Right atrium auricular region (tissue), 2 donors: ENCODE results near the gene ITGAV. TPM values are rescaled to one million over a fixed set of nuclear protein-coding genes. Genes with fewer than 3 reads are reported as not detected.

Experiments
- DNase-seq: peaks from one replicate; pipeline ENCODE4 v3.0.0-alpha.2; 2019; ENCODE audit warnings: low spot score
- H3K27ac ChIP-seq, 2 donors: fragments of 200-600 bp; sonication (generic); 1 replicate in 1 of 2; 2 replicates in 1 of 2; pipeline ENCODE4 v1.5.1; 2016 to 2019
- H3K27me3 ChIP-seq, 2 donors: fragments of 200-600 bp; sonication (generic); one replicate each; pipeline versions ENCODE4 v1.5.1 to v1.6.0; 2017 to 2019
- H3K36me3 ChIP-seq: fragments of 200-600 bp; sonication (generic); one replicate; pipeline ENCODE4 v1.5.1; 2016
- H3K4me1 ChIP-seq, 2 donors: fragments of 200-600 bp; sonication (generic); one replicate each; pipeline versions ENCODE4 v1.5.1 to v1.6.0; 2017 to 2019
- H3K4me3 ChIP-seq, 2 donors: fragments of 200-600 bp; sonication (generic); 1 replicate in 1 of 2; 2 replicates in 1 of 2; pipeline ENCODE4 v1.5.1; 2017 to 2019; ENCODE audit warnings: mild to moderate bottlenecking in 1 of 2, moderate library complexity in 1 of 2
- H3K9me3 ChIP-seq, 2 donors: fragments of 200-600 bp; sonication (generic); one replicate each; pipeline ENCODE4 v1.5.1; 2019
- total RNA-seq, 2 donors: library from RNA; depleted of rRNA; stranded (reverse); fragments of >200 nt; gene quantifications; one replicate each; pipeline ENCODE4 v1.1.0, GENCODE V29; 2016
- TF ChIP-seq, protein P1 (sequence below), 2 donors: fragments of 200-600 bp; sonication (generic); IDR thresholded peaks; one replicate each; pipeline ENCODE4 v1.5.1; 2019; ENCODE audit warnings: antibody characterized with exemption in 2 of 2

The ITGAV gene
- total RNA-seq: 100 to 1,000 TPM in 1 of 2 donors, 10 to 100 TPM in 1; 79.8 to 152 TPM

DNA sequence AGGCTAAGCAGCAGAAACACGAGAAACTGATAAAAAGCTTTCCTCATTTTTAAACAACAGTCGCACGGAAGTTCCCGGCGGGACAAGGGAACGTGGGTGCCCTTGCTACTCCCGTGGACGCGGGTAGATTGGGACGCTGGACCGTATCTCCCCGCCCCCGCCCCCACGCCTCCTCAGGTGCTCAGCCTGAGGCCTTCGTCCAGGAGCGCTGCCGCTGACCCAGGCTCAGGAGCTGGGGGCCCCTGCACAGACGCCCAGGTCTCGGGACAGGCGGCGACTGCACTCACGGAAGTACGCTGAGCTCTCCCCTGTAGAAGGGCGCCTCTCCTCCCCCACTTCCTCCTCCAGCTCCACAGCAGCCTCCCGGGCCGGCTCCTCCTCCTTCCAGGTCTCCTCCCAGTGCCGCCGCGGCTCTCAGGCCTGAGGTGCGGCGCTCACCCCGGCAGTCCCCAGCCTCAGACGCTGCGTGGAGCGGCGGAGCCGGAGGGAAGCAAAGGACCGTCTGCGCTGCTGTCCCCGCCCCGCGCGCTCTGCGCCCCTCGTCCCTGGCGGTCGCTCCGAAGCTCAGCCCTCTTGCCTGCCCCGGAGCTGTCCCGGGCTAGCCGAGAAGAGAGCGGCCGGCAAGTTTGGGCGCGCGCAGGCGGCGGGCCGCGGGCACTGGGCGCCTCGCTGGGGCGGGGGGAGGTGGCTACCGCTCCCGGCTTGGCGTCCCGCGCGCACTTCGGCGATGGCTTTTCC, at the start of gene ITGAV:
Gene ITGAV, plus strand, starts transcription at position 445 of the 738 bp plus-strand sequence. Its CDS starts 283 bp downstream, at position 728.
- TF ChIP-seq, protein P1, sequence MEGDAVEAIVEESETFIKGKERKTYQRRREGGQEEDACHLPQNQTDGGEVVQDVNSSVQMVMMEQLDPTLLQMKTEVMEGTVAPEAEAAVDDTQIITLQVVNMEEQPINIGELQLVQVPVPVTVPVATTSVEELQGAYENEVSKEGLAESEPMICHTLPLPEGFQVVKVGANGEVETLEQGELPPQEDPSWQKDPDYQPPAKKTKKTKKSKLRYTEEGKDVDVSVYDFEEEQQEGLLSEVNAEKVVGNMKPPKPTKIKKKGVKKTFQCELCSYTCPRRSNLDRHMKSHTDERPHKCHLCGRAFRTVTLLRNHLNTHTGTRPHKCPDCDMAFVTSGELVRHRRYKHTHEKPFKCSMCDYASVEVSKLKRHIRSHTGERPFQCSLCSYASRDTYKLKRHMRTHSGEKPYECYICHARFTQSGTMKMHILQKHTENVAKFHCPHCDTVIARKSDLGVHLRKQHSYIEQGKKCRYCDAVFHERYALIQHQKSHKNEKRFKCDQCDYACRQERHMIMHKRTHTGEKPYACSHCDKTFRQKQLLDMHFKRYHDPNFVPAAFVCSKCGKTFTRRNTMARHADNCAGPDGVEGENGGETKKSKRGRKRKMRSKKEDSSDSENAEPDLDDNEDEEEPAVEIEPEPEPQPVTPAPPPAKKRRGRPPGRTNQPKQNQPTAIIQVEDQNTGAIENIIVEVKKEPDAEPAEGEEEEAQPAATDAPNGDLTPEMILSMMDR (IDR thresholded peaks at IDR 0.05): peak in 1 of 2 donors; percentile 29
- H3K4me1 ChIP-seq: peaks cover 0 to 43% of the 10 kb centered on the region in 2 donors
- H3K9me3 ChIP-seq: no peaks in the 10 kb centered on the region
- no peaks in the 10 kb centered on the region for H3K36me3 ChIP-seq
- peak within 1 kb of the TSS; percentile 98 to 99 for H3K27ac ChIP-seq
- H3K4me3 ChIP-seq: peak within 1 kb of the TSS; percentile 79 to 81
- no peaks in the 10 kb centered on the region for H3K27me3 ChIP-seq
- peak; percentile 92 for DNase-seq

DNA sequence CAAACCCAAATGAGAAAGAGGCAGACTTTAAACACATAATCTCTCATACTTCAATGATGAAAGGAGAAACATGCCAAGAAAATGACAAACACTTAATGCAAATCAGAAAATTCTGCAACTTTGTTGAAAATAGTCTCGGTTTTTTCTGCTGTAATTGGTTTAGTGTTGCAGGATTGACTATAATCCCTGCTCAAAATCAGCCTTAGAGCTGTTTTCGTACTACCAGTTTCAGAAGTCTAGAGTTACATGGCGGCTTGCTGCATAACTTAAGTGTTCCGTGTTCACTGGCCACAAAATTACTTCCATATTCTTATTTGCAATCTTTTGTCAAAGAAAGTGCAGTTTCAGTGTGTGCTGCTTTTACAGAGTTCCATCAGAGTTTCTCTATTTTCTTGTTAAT, 48.9 kb upstream of the ITGAV start:
- DNase-seq: no peak
- Histone ChIP-seq H3K4me1 (peaks cover 2 to 13% of the 10 kb centered on the region in 2 donors), H3K36me3 (no peaks in the 10 kb centered on the region), H3K27ac (no peak overlapping the region), H3K27me3 (no peaks in the 10 kb centered on the region), H3K4me3 (no peak overlapping the region), H3K9me3 (no peaks in the 10 kb centered on the region)
- TF ChIP-seq, protein P1 (IDR thresholded peaks at IDR 0.05): no peak

DNA sequence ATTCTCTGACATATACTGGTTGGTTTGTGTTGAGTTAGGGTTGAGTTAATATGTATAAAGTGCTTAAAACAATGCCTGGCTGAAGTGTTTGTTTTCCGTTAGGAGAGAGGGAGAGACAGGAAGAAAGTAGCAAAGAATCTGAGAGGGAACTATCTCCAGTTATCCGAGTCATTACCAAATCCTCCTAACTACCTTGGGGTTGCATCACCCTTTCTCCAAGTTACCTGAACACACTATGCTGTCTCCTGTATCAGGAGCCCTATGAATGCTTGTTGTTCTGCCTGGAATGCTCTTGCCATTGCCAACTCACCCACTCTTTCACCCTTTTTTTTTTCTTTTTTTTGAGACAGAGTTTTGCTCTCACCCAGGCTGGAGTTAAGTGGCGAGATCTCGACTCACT, 47.9 kb upstream of the ITGAV start:
- H3K9me3 ChIP-seq: no peaks in the 10 kb centered on the region
- no peaks in the 10 kb centered on the region for H3K36me3 ChIP-seq
- H3K27me3 ChIP-seq: no peaks in the 10 kb centered on the region
- TF ChIP-seq, protein P1 (IDR thresholded peaks at IDR 0.05): no peak
- no peak overlapping the region for H3K4me3 ChIP-seq
- peaks cover 2 to 18% of the 10 kb centered on the region in 2 donors for H3K4me1 ChIP-seq
- H3K27ac ChIP-seq: no peak overlapping the region
- DNase-seq: no peak

DNA sequence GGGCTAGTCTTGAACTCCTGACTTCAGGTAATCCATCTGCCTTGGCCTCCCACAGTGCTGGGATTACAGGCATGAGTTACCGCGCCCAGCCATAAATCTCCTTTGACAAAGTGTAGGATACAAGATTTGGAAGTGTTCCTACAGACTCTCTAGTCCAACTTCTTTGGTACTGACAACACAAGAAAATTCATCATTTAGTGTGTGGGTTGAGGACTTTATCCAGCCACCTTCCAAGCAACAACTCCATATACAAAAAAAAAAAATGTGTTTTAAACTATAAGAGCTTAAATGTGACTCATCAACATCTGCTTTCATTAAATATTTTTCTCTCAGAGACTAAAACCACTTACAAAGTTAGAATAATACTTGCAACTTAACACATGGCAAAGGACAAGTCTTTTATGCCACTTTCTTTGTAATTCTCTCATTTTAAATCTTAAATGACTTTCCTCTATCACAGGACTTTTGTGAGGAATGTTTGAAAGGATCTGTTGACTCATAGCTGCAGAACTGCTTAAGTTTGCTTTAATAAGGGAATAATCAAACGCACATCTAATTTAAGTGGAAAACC, 46.2 kb upstream of the ITGAV start:
- Histone ChIP-seq H3K36me3 (no peaks in the 10 kb centered on the region), H3K4me3 (no peak overlapping the region), H3K4me1 (peaks cover 2 to 18% of the 10 kb centered on the region in 2 donors), H3K27me3 (no peaks in the 10 kb centered on the region), H3K9me3 (no peaks in the 10 kb centered on the region), H3K27ac (peak overlapping the region in 1 of 2 donors; percentile 57)
- no peak for DNase-seq
- TF ChIP-seq, protein P1 (IDR thresholded peaks at IDR 0.05): no peak

DNA sequence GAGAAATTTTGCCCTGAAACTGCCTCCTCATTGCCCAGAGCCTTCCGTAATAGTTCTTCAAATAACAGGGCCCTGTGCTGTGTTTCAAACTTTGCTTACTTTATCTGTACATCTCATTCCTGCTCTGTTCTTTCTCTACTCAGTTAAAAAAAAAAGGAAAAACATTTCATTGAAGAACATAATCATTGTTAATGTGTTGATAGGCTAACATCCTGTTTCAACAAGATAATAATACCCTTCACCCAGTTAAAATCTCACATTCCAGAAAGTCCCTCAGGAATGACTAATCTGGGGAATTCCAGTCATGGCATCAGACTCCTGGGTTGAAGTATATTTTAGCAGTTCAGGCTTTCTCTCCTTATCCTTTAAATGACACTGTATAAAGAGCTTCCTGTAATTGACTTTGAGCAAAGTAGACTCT, 45.6 kb upstream of the ITGAV start:
- Histone ChIP-seq H3K36me3 (no peaks in the 10 kb centered on the region), H3K27me3 (no peaks in the 10 kb centered on the region), H3K9me3 (no peaks in the 10 kb centered on the region), H3K4me3 (no peak overlapping the region), H3K4me1 (peaks cover 2 to 18% of the 10 kb centered on the region in 2 donors), H3K27ac (peak overlapping the region in 1 of 2 donors; percentile 57)
- TF ChIP-seq, protein P1 (IDR thresholded peaks at IDR 0.05): no peak
- DNase-seq: no peak
